NCI-H748 treated with DMSO at 0.1 percent for 48 hours (cell line): ENCODE data around the gene C11orf42.

Experiments used
- DNase-seq: peaks from one replicate; lab custom pipeline; 2025; lab: John Stamatoyannopoulos, UW

Gene C11orf42

GRCh38 chr11:6205366-6205765 lies at the start of gene C11orf42:
TSS of gene C11orf42 (plus strand) at chr11:6205557. CDS start at chr11:6205616, 59 bp downstream.
- DNase-seq: no peak

- no peak for DNase-seq
Observed at GRCh38 chr11:6156628-6157359, 48.6 kb upstream of the C11orf42 start.

- no peak for DNase-seq
Observed at GRCh38 chr11:6170226-6170625, 35.1 kb upstream of the C11orf42 start, which contains the start of gene OR52B2. TSS of gene OR52B2 (minus strand) at chr11:6170326. CDS start at chr11:6170326, 0 bp downstream.

- DNase-seq: no peak
Observed at GRCh38 chr11:6175440-6175839, 29.9 kb upstream of the C11orf42 start.

GRCh38 chr11:6191742-6192141 lies 13.6 kb upstream of the C11orf42 start:
- DNase-seq: no peak

GRCh38 chr11:6194065-6194581 lies 11.2 kb upstream of the C11orf42 start:
- DNase-seq: no peak

- no peak for DNase-seq
Observed at GRCh38 chr11:6196396-6196795, 9.0 kb upstream of the C11orf42 start.

GRCh38 chr11:6197466-6198200 lies 7.7 kb upstream of the C11orf42 start:
- DNase-seq: no peak

- no peak for DNase-seq
Observed at GRCh38 chr11:6199174-6199810, 6.1 kb upstream of the C11orf42 start, which contains the start of gene OR52W1. TSS of gene OR52W1 (plus strand) at chr11:6199224. CDS start at chr11:6199224, 0 bp downstream.

GRCh38 chr11:6200975-6201374 lies 4.4 kb upstream of the C11orf42 start:
- DNase-seq: no peak

- DNase-seq: no peak
Observed at GRCh38 chr11:6201481-6201880, 3.9 kb upstream of the C11orf42 start.

GRCh38 chr11:6202041-6202440 lies 3.3 kb upstream of the C11orf42 start:
- no peak for DNase-seq

- no peak for DNase-seq
Observed at GRCh38 chr11:6203327-6203726, 2.0 kb upstream of the C11orf42 start.

- DNase-seq: no peak
Observed at GRCh38 chr11:6204706-6205105, 651 bp upstream of the C11orf42 start.

- no peak for DNase-seq
Observed at GRCh38 chr11:6206456-6207180, 1.3 kb downstream of the C11orf42 start.

- no peak for DNase-seq
Observed at GRCh38 chr11:6209801-6210200, 4.4 kb downstream of the C11orf42 start.

GRCh38 chr11:6210274-6210955 lies 5.1 kb downstream of the C11orf42 start:
- DNase-seq: no peak

GRCh38 chr11:6214530-6214929 lies 9.2 kb downstream of the C11orf42 start:
- DNase-seq: no peak

- DNase-seq: no peak
Observed at GRCh38 chr11:6216501-6216900, 11.1 kb downstream of the C11orf42 start.

- DNase-seq: no peak
Observed at GRCh38 chr11:6217722-6218121, 12.4 kb downstream of the C11orf42 start.

GRCh38 chr11:6219359-6219758 lies 14.0 kb downstream of the C11orf42 start:
- no peak for DNase-seq
